Urinary bladder (tissue), 4 donors: ENCODE measurements around the gene MAPRE2. TPM values are rescaled to one million over a fixed set of nuclear protein-coding genes. Genes with fewer than 3 reads are reported as not detected.
"Not testable (repeated sequence)": the region's sequence is repeated elsewhere in the genome, so short reads cannot be mapped to it uniquely, and the experiment has no call there.

Experiments used
- DNase-seq: peaks from one replicate; pipeline ENCODE4 v3.0.0-alpha.2; 2015; ENCODE audit errors: extremely low spot score
- H3K27ac ChIP-seq: one replicate; pipeline ENCODE4 v1.5.1; 2013; ENCODE audit warnings: low read depth, mild to moderate bottlenecking, moderate library complexity
- H3K36me3 ChIP-seq: one replicate; pipeline ENCODE4 v1.6.1; 2013; ENCODE audit warnings: mild to moderate bottlenecking, moderate library complexity; ENCODE audit not compliant: insufficient read depth
- H3K4me1 ChIP-seq: one replicate; pipeline ENCODE4 v1.6.1; 2013; ENCODE audit warnings: mild to moderate bottlenecking, moderate library complexity; ENCODE audit not compliant: insufficient read depth
- H3K4me3 ChIP-seq: one replicate; pipeline ENCODE4 v1.5.1; 2013; ENCODE audit warnings: low read depth, low read length
- WGBS: extraction: QIAGEN DNeasy Blood & Tissue Kit; methylation state at CpG from one replicate; pipeline ENCODE4 v1.1.7; 2013; 5-methylcytosine and 5-hydroxymethylcytosine counted together
- polyA plus RNA-seq: library from polyadenylated mRNA; stranded (reverse); fragments of 200-250 nt; gene quantifications from one replicate; pipeline ENCODE4 v1.2.3, GENCODE V29; 2013
- total RNA-seq: library from RNA; depleted of rRNA; stranded (reverse); fragments of >200 nt; gene quantifications from one replicate; pipeline ENCODE4 v1.2.3, GENCODE V29; 2014
- donor health status: healthy with polysubstance abuse.
- donor health status: healthy.

MAPRE2 gene
- total and polyA plus RNA-seq, 2 donors, result 21.7 to 42.0 TPM

GRCh38 chr18:35158728-35159450 is 117.7 kb downstream of the MAPRE2 start:
- Histone ChIP-seq H3K36me3 (no peaks in the 10 kb centered on the region), H3K4me3 (no peak overlapping the region), H3K4me1 (no peaks in the 10 kb centered on the region), H3K27ac (no peak overlapping the region)
- DNase-seq, result no peak
- 75% methylated on average over 5 of the region's 5 CpGs for WGBS

- Histone ChIP-seq H3K27ac (no peak overlapping the region), H3K36me3 (no peaks in the 10 kb centered on the region), H3K4me1 (no peaks in the 10 kb centered on the region), H3K4me3 (no peak overlapping the region)
- DNase-seq, result no peak
- 83% methylated on average over 3 of the region's 3 CpGs for WGBS
Measured at GRCh38 chr18:35159782-35160181, 118.6 kb downstream of the MAPRE2 start.

GRCh38 chr18:35161485-35161884 is 120.3 kb downstream of the MAPRE2 start:
- Histone ChIP-seq H3K4me1 (no peaks in the 10 kb centered on the region), H3K36me3 (no peaks in the 10 kb centered on the region), H3K27ac (no peak overlapping the region), H3K4me3 (no peak overlapping the region)
- DNase-seq, result no peak
- WGBS, result 88% methylated on average over 2 of the region's 2 CpGs

- no peak overlapping the region for H3K4me3 ChIP-seq
- H3K36me3 ChIP-seq, result no peaks in the 10 kb centered on the region
- WGBS, result 86% methylated on average over 3 of the region's 3 CpGs
- DNase-seq, result no peak
- H3K27ac ChIP-seq, result no peak overlapping the region
- H3K4me1 ChIP-seq, result no peaks in the 10 kb centered on the region
Measured at GRCh38 chr18:35161934-35162333, 120.7 kb downstream of the MAPRE2 start.

- DNase-seq, result no peak
- no peak overlapping the region for H3K4me3 ChIP-seq
- H3K4me1 ChIP-seq, result no peaks in the 10 kb centered on the region
- H3K36me3 ChIP-seq, result no peaks in the 10 kb centered on the region
- H3K27ac ChIP-seq, result no peak overlapping the region
Measured at GRCh38 chr18:35163014-35163539, 121.9 kb downstream of the MAPRE2 start.

- Histone ChIP-seq H3K4me1 (no peaks in the 10 kb centered on the region), H3K27ac (no peak overlapping the region), H3K36me3 (no peaks in the 10 kb centered on the region), H3K4me3 (no peak overlapping the region)
- 82% methylated on average over 5 of the region's 5 CpGs for WGBS
- no peak for DNase-seq
Measured at GRCh38 chr18:35163721-35164120, 122.5 kb downstream of the MAPRE2 start.

GRCh38 chr18:35164133-35164532 is 122.9 kb downstream of the MAPRE2 start:
- WGBS, result 68% methylated on average over 6 of the region's 6 CpGs
- Histone ChIP-seq H3K36me3 (no peaks in the 10 kb centered on the region), H3K4me1 (no peaks in the 10 kb centered on the region), H3K27ac (no peak overlapping the region), H3K4me3 (no peak overlapping the region)
- no peak for DNase-seq

GRCh38 chr18:35167332-35167731 is 126.1 kb downstream of the MAPRE2 start:
- no peak overlapping the region for H3K27ac ChIP-seq
- WGBS, result 71% methylated on average over 6 of the region's 6 CpGs
- DNase-seq, result no peak
- H3K4me3 ChIP-seq, result no peak overlapping the region
- H3K36me3 ChIP-seq, result no peaks in the 10 kb centered on the region
- H3K4me1 ChIP-seq, result no peaks in the 10 kb centered on the region

GRCh38 chr18:35167857-35168256 is 126.6 kb downstream of the MAPRE2 start:
- H3K4me1 ChIP-seq, result no peaks in the 10 kb centered on the region
- no peak overlapping the region for H3K27ac ChIP-seq
- no peaks in the 10 kb centered on the region for H3K36me3 ChIP-seq
- no peak for DNase-seq
- H3K4me3 ChIP-seq, result no peak overlapping the region

GRCh38 chr18:35170323-35170722 is 129.1 kb downstream of the MAPRE2 start:
- H3K4me3 ChIP-seq, DNase-seq, H3K27ac ChIP-seq, H3K4me1 ChIP-seq, H3K36me3 ChIP-seq: not testable (repeated sequence)
- WGBS, result 82% methylated on average over 1 of the region's 1 CpG

- no peak for DNase-seq
- WGBS, result 27% methylated on average over 5 of the region's 5 CpGs
- H3K27ac ChIP-seq, result no peak overlapping the region
- H3K36me3 ChIP-seq, result no peaks in the 10 kb centered on the region
- no peak overlapping the region for H3K4me3 ChIP-seq
- no peaks in the 10 kb centered on the region for H3K4me1 ChIP-seq
Measured at GRCh38 chr18:35171315-35171987, 130.2 kb downstream of the MAPRE2 start.

GRCh38 chr18:35172009-35172408 is 130.8 kb downstream of the MAPRE2 start:
- H3K27ac ChIP-seq, result no peak overlapping the region
- DNase-seq, result no peak
- 94% methylated on average over 3 of the region's 3 CpGs for WGBS
- no peaks in the 10 kb centered on the region for H3K4me1 ChIP-seq
- H3K36me3 ChIP-seq, result no peaks in the 10 kb centered on the region
- H3K4me3 ChIP-seq, result no peak overlapping the region

- Histone ChIP-seq H3K36me3 (no peaks in the 10 kb centered on the region), H3K4me1 (no peaks in the 10 kb centered on the region), H3K4me3 (no peak overlapping the region), H3K27ac (no peak overlapping the region)
- 70% methylated on average over 2 of the region's 2 CpGs for WGBS
- no peak for DNase-seq
Measured at GRCh38 chr18:35172451-35173035, 131.3 kb downstream of the MAPRE2 start.
